RCC 7860 (cell line): ENCODE measurements around the gene LDLRAD4.

ENCODE experiments used
- DNase-seq: peaks from one replicate; pipeline ENCODE4 v3.0.0-alpha.2; 2015; ENCODE audit warnings: low spot score
- FAIRE-seq: peaks from 2 replicates; lab custom pipeline; 2012; peaks lifted over from hg19 to GRCh38; lab: Jason Lieb, UNC

Gene LDLRAD4

DNA sequence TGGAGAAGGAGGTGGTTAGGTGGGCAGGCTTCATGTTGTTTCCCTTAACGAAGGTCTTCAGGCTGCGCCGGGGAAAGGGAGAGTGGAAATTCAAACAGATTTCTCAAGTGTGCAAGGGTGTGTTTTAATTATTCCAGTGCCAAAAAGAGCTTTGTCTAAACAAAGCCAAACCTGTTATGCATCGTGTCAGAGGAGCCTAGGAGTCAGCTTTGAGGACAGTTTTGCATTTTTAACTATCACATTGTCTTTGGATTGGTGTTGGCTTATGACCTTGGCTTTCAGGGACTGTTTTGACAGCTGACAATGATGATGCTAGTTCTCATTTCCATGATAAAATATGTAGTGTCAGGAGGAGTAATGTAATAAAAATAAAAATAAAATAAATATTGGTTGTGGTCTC is 144.8 kb downstream of the LDLRAD4 start:
- FAIRE-seq = no peak
- DNase-seq = no peak

DNA sequence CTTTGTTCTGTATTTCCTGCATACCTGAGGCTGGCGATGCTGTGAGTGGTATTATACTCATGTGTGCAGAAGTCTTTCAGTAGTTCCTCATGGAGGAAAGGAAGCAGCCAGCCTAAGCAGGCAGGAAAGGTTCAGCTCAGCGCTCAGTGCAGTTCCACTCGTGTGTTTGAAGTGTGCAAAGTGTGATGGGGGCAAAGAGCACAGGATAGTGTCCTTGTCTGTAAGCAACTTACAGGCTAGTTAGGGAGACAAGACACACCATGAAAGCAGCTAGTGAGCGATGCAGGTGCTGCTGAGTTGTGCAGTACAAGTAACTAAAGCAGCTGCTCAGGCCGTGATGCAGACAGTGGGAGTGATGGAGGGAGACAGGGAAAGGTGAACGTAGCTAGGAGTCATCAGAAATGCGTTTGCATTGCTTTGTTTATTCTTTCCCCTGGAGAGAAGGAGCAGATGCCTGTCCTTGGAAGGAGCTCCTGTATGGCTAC is 146.2 kb downstream of the LDLRAD4 start:
- FAIRE-seq (no peak), DNase-seq (no peak)

DNA sequence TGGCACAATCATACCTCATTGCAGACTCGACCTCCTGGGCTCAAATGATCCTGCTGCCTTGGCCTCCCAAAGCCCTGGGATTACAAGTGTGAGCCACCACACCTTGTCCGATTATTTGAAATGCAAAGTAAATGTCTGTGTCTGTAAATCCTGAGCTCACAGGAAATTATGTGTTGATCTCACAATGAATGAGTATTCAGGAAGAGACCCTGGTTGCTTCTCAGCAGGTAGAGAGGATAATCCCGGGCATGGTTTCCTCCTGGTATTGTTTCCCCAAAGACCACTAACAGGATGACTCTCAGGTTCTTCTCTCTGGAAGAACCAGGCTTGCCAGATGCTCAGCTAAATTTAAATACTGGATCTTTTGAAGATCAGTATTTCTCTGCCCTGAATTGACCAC is 147.6 kb downstream of the LDLRAD4 start:
- DNase-seq = no peak
- no peak for FAIRE-seq

DNA sequence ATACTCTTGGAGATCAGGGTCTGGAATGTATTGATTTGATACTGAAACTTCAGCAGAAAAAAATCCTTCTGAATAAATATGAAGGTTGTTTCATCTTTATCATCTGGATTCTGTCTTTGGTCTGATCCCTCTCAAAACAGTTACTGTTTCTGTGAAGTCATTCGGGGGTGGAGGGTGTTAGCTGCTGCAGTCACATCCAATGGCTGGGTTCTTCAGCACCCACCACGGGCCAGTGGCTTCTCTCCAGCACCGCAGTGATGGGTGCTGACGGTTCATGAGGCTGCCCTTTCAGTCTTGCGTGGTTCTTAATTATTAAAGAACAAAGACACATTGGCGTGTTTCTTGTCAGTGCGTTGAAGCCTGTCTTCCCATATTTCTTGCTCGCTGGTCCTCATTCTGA is 148.0 kb downstream of the LDLRAD4 start:
- no peak for FAIRE-seq
- no peak for DNase-seq

DNA sequence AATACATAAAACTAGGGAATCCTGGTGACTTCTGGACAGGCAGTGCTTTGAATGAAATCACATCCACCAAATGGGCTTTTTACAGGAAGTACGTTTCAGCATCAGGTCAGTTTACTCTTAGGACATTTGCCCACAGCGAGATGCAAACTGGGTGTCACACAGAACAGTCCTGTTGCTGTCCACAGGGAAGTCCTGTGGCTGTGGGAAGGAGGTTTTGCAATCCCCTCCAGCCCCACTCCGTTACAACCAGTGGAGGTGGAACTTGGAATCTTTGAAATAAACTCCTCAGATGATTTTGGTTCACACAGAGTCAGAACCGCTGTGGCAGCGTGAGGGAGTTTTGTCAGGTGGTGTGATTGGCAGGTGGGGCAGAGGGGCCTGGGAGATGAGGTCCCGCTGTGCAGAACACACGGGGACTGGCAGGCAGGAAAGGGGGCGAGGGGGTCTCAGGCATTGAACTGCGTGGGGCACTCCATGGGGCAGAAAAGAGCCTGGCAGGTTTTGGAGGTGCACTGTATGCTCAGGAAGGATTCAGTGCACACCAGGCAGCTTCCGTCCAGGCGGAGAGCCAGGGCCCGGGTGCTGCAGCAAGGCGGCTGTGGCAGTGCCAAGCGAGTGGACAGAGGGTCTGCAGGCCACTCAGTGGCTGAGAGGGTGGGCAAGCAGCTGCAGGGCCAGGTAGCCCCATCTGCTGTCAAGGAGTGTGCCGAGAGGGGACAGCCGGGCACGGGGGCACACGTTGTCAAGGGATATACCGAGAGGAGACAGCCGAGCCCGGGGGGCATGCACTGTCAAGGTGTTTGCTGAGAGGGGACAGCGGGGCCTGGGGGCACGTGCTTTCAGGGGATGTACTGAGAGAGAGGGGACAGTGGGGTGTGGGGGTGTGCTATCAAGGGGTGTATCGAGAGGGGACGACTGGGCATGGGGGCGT is 148.7 kb downstream of the LDLRAD4 start:
- no peak for FAIRE-seq

DNA sequence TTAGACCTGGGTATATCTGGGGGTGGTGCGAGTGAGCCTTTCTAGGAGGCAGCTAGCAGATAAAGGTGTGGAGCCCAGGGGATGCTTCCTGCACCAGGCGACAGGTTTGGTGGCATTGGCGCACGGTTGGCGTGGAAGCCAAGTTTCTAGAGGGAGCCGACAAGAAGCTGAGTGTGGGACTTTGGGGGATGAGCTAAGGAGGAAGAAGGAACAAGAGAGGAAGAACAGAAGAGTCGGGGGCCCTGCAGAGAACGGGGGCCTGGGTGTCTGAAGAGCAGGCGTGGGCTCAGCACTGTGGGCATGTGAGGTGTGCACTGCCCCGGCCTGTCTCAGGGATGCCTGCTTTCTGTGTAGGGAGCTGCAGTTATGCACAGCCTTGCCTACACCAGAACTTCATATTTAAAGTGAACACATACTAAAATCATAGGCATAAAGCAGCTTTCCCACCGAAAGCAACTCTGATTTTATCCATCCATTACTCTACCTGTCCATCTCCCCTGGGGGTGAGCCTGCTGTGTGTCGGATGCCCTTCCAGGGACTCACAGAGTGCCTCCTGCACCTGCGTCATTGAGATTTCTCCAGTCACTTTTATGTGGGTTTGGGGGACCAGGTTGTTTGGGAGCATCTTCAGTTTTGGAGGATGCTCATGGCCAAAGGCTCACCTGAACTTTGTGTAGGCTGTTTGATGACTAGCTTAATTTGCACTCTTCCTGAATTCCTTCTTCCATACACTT is 149.7 kb downstream of the LDLRAD4 start:
- FAIRE-seq (no peak), DNase-seq (no peak)

More for the DNA sequence above, 148.7 kb downstream of the LDLRAD4 start:
- DNase-seq = no peak

DNA sequence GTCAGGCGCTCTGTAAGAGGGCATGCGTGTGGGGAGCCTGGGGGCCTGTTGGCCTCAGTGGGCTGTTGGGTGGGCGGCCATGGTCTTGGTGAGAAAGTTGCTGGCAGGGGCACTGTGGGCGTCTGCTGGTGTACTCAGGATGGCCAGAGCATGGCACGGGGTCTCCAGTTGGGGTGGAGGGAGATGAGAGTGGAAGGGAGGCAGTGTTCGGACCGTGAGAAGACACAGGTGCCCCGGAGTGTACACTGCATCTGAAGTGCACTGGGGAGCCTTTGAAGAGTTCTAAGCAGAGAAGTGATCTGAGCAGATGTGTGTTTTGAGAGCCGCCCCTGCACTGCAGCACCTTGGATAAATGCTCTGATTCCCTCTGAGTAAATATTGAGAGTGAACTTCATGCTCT is 150.8 kb downstream of the LDLRAD4 start:
- FAIRE-seq (no peak), DNase-seq (no peak)

DNA sequence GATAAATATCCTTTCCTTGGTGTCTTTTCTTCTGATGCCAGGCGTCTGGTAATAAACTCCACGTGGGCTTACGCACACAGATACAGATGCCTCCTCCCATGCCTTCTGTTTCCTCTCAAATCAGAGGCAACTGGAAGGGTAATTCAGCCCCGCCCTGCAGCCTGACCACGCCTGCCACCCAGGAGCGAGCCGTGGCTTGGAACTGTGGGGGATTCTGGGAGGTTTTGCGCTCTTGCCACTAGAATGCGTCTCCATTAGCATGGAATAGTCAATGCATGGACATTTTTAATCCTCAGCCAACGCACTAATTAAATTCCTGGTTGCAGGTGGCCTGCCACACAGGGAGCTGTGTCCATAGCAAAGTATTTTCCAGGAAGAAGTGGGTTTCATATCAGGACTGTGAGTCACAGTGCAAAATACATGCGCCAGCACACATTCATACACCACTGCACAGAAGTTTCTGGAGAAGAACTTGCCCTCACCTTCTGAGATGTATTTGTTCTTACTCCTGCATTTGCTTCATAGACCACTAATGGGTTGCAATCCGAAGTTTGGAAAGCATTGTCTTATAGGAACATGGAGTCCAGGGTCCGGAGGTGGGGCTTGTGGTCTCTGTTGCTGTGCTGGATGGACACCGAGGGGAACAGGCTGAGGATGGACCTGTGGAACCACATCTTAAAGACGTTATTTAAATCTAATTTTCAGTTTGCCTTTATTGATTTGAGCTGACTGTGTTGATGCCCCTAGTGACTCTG is 151.4 kb downstream of the LDLRAD4 start:
- FAIRE-seq = no peak

DNA sequence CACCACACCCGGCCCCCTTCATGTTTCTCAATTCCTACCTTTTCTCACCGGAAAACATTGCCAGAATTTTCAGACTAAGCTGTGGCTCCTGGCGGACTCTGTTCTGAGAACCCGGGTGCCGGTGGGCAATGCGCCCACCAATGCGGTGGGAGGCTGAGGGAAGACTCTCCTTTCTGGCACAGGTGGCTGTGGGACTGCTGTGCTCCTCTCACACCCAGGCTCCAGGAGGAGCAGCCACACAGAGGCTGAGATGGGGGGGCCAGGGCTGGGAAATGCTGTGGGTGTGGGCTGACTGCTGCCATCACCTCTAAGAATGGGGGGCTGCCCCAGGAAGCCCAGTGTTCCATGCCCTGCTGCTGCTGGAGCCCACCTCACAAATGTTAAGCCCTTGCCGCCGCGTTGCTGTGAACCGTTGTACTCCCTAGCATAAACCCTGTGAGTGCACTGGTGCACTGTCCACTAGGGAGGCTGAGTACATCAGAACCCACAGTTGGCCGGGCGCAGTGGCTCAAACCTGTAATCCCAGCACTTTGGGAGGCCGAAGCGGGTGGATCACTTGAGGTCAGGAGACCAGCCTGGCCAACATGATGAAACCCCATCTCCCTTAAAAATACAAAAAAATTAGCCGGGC is 152.6 kb downstream of the LDLRAD4 start:
- DNase-seq = no peak
- no peak for FAIRE-seq

More for the DNA sequence above, 151.4 kb downstream of the LDLRAD4 start:
- DNase-seq = peak; percentile 13

DNA sequence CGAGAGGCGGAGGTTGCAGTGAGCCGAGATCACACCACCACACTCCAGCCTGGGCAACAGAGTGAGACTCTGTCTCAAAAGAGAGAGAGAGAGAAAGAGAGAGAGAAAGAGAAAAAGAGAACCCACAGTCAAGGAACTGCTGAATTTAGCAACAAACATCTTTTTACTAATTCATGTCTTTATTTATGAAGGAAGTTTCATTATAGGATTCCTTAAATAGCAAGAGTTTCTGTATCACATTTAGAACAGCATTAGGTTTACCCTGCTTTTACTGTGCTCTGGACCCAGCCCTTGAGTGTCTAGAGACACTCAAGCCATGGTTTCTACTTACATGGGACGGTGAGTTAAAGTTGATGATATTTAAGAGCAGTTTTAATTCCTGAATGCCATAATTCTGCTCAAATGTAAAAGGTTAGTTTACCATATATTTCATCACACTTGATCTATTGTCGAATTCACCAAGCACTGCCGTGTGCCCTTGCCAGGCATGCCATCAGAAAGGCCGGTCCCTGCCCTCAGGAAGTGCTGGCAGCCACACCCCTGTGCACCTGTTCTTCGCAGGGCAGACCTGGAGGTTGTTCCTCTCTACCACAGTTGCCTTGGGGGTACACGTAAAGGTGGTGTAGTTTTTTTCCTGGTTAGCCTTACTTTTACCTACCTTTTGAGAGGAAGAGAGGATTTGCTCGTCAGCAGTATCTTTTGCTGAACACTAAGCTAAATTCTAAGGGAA is 153.3 kb downstream of the LDLRAD4 start:
- no peak for DNase-seq
- no peak for FAIRE-seq

DNA sequence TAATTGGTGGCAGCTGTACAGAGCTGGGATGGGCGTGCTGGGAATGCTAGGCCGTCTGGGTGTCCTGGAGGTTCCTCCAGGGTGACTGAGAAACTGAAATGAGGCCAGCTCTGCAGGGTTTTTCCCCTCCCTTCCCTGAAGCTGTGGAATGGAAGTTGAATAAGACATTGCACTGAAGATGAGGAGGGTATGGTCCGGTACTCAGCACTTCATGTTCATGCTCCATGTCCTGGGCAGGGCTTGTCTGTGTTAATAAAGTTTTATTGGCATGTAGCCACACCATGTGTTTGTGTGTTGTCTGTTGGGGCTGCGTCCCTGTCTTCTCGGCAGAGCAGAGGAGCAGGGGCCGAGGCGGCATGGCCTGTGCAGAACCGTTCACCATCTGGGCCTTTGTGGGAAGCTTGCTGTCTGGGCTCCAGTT is 154.0 kb downstream of the LDLRAD4 start:
- no peak for FAIRE-seq
- no peak for DNase-seq

DNA sequence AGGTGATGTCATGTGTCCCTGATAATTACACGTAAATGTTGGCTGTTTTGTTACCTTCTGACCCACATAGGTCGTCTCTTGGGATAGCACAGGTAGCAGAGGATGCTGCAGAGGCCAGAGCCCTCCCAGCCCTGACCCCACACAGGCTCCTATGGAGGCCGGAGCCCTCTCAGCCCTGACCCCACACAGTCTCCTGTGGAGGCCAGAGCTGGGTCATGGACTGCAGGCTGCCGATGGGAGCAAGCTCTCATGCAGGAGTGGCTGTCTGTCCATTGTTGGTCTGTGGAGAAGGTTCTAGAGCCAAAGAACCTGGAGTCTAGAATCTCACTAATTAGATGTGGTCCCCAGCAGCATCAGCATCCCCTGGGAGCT is 155.5 kb downstream of the LDLRAD4 start:
- FAIRE-seq = no peak

DNA sequence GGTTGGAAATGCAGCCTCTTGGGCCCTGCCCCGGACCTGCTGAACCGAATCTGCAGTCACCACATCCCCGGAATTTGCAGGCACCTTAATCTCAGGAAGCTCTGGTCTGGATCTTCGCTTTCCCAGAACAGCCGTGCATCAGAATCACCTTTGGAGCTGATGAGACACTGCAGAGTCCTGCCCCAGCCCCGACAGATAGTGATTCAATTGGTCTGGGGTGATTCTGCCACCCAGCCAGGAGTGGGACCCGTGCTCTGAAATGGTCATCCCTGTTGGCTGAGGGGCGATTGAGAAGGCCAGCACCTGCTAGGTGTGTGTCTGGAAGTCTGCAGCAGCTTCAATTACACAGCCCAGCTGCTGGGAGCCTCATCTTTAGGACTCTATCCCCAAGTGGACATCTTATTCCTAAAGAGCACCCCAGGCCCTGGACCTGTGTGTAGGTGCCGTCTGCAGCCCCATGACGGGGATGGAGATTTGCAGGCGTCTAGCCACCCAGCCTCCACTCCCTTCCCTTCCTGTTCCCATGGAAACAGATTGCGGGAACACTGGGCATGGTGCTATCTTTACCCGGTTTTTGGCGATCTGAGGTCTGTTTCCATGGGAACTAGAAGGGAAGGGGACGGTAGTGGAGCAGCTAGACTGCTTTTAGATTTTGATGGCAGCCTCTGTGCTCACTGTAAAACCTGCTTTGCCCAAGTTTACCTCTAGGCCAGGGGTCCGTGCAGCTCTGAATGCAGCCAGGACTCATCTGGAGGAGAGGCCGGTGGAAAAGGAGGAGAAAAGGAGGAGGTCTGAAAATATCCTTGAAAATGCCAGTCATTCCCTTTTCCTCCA is 156.1 kb downstream of the LDLRAD4 start:
- DNase-seq (no peak), FAIRE-seq (no peak)

More for the DNA sequence above, 155.5 kb downstream of the LDLRAD4 start:
- DNase-seq = no peak

DNA sequence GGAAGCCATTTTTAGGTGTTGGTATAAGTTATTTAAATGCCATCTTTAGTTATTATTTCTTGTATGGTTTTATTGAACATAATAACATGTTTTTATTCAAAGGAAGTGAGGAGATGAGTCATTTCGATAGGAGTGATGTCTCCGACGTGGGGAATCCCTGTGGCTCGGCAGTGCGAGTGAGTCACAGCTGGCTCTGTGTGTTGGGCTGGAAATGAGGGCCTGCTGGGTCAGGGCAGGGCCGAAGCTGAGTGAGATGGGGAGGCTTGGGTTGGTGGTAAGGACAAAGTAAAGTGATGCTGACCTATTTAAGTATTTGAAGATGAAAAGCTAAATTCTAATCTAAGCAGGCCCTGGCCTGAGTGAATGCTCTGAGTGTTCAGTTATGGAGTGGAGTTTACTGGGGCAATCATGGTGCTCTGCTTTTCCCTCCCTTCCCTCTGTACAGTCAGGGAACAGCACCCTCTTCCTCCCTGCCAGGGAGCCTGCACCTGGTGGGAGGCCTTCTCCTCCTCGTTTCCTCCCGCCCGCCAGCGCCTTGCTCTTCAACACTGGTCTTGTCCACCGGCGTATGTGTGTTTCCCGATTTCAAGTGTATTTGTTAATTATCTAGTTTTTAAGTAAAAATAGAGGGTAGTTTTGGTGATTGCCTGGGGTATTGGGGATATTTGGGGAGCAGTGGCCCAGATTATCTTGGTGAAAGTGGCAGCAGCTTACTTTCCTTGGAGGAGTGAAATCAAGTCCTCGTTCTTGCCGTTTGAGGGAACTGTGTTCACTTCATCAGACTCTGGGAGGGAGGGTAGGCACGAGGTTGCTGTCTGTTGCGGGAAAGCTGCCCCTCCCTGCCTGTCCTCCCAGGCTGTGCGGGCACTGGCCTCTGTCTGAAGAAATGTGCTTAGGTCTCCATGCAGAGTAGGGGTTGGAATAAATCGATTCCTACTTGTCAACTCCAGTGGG is 157.0 kb downstream of the LDLRAD4 start:
- DNase-seq (peak; percentile 73), FAIRE-seq (peak; percentile 92)

DNA sequence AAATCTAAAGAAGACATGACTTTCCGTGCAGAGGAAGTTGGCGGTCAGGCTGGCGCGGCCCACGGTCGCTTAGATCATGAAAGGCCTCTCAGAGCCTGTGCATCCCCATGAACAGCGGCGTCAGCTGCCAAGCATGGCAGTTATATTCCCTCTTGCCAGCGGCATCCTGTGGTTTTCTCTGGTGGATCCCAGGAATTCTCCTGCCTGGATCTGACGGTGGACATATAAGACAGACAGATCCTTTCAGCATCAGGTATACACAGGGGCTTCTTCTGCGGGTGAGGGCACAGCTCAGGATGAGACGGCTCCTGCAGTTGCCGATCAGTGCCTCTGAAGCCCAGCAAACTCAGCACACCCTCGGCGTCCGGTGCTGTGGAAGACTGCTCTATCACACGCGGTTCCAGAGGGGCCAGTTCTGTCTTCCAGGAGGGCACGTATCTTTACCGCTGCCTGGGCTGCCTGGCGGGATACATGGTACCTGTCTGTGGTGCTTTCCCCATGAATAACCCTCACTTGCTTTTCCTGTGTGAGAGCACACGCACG is 157.8 kb downstream of the LDLRAD4 start:
- DNase-seq (no peak), FAIRE-seq (no peak)

DNA sequence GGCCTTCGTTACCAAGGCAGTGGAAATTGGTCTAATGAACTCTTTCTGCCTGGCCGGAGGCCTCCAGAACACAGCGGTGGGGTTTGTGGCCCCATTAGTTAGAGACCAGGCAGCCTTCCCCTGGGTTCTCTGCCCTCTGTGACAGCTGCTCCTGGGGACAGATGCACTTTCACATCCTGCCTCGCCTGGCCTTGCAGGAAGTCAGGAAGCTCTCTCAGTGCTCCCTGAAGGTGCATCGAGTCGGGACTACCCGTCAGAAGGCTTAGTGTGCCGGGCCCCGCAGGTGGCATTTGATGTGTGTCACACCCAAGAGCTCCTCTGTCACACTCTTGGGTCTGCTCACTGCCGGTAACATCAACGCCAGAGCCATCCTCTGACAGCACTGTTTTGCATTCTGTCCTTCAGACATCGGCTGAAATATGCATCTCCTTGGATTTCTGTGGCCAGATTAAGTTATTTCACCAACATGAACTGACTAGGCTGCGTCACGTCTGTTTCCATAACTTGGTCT is 158.3 kb downstream of the LDLRAD4 start:
- FAIRE-seq (no peak), DNase-seq (no peak)

DNA sequence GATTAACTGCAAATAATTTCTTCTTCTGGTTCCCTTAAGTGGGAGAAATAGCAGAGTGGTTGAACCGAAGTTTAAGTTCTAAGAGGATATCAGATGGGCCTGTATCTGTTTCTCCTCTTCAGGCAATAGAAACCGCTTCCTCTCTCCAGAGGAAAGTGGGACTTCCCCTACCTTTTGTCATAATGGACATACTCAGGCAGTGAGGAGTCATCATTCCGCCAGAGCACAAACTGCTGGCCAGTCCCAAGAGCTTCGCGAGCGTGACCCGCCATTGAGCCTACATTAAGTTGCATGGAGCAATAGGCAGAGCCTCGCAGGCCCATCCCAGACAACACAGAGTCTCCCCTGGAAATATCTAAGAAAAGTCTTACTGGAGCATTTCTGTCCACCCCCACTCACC is 158.9 kb downstream of the LDLRAD4 start:
- no peak for FAIRE-seq

More for the DNA sequence above, 158.9 kb downstream of the LDLRAD4 start:
- peak; percentile 27 for DNase-seq
